Panc1 (cell line): Measurements from ENCODE around the gene VWA3B. TPM values are rescaled to one million over a fixed set of nuclear protein-coding genes. Genes with fewer than 3 reads are reported as not detected.

Experiments used
- ATAC-seq: fragments of 200-7000 bp; cut with Tn5 transposase; 2 replicates; pipeline ENCODE4 v1.9.1; 2020; ENCODE audit warnings: mild to moderate bottlenecking, moderate library complexity
- BruUV-seq: library from RNA; stranded (reverse); fragments of 400-500 nt; replicated peaks from 2 replicates; lab custom pipeline; 2021; lab: Mats Ljungman, UMichigan
- CTCF ChIA-PET: fragments of 300-600 bp; sonication (Branson Sonifier 250); formaldehyde crosslinking; loops from one replicate; lab custom pipeline; 2022; ENCODE audit warnings: antibody characterized with exemption; lab: Charles Lee
- POLR2A ChIA-PET: fragments of 300-600 bp; sonication (Branson Sonifier 250); formaldehyde crosslinking; loops from one replicate; lab custom pipeline; 2022; ENCODE audit warnings: antibody characterized with exemption; lab: Charles Lee
- DNase-seq: peaks from one replicate; pipeline ENCODE4 v3.0.0-alpha.2; 2010; ENCODE audit warnings: low read depth, low spot score
- H3K27ac ChIP-seq: 2 replicates; pipeline ENCODE4 v1.5.1; 2011; ENCODE audit warnings: mild to moderate bottlenecking, low read length, inconsistent platforms
- H3K27me3 ChIP-seq: fragments of 200-500 bp; sonication (Bioruptor generic); 2 replicates; pipeline ENCODE4 v1.6.0; 2014; ENCODE audit warnings: low read length, inconsistent platforms; ENCODE audit not compliant: control insufficient read depth, insufficient read depth
- H3K36me3 ChIP-seq: fragments of 200-500 bp; sonication (Bioruptor generic); 2 replicates; pipeline ENCODE4 v1.5.1; 2014; ENCODE audit warnings: inconsistent platforms, mild to moderate bottlenecking, low read length, moderate library complexity; ENCODE audit not compliant: control insufficient read depth, insufficient read depth
- H3K4me1 ChIP-seq: 2 replicates; pipeline ENCODE4 v1.5.1; 2011; ENCODE audit warnings: inconsistent platforms, mild to moderate bottlenecking, low read length, moderate library complexity; ENCODE audit not compliant: control insufficient read depth, insufficient read depth
- H3K4me3 ChIP-seq, 2 experiments: 2 replicates each; pipeline ENCODE4 v1.5.1; 2011 to 2012; ENCODE audit warnings: low read depth in 2 of 2, low read length in 2 of 2, mild to moderate bottlenecking in 2 of 2, inconsistent platforms in 1 of 2, moderate library complexity in 1 of 2
- H3K9me3 ChIP-seq: fragments of 200-500 bp; sonication (Bioruptor generic); 2 replicates; pipeline ENCODE4 v1.5.1; 2014; ENCODE audit warnings: low read depth, mild to moderate bottlenecking, inconsistent platforms, low read length, moderate library complexity; ENCODE audit not compliant: control insufficient read depth, insufficient read depth
- CTCF ChIP-seq: fragments of 450-650 bp; IDR thresholded peaks from 2 replicates; pipeline ENCODE4 v1.5.1; 2017; ENCODE audit warnings: mild to moderate bottlenecking
- POLR2AphosphoS5 ChIP-seq: IDR thresholded peaks from 2 replicates; pipeline ENCODE4 v1.6.1; 2012; ENCODE audit warnings: mild to moderate bottlenecking, low read depth, low read length, moderate library complexity
- REST ChIP-seq, 2 experiments: IDR thresholded peaks; 2 replicates each; pipeline ENCODE4 v1.6.1; 2011 to 2012; ENCODE audit warnings: low read depth in 2 of 2, control low read depth in 1 of 2, low read length in 1 of 2, mild to moderate bottlenecking in 1 of 2, moderate library complexity in 1 of 2; ENCODE audit not compliant: insufficient read depth in 1 of 2
- SIN3A ChIP-seq: IDR thresholded peaks from 2 replicates; pipeline ENCODE4 v1.6.1; 2012; ENCODE audit warnings: low read depth, mild to moderate bottlenecking, low read length, moderate library complexity, borderline replicate concordance; ENCODE audit not compliant: insufficient read depth
- TCF7L2 ChIP-seq: IDR thresholded peaks from 2 replicates; pipeline ENCODE4 v1.6.1; 2011; ENCODE audit warnings: mild to moderate bottlenecking, low read depth, low read length, inconsistent platforms
- in situ Hi-C: cut with HindIII; loops from 2 replicates; pipeline ENCODE4 v1.10.0; 2016; ENCODE audit warnings: low sequenced_read_pairs, low pct_unique_long_range_greater_than_20kb
- intact Hi-C: fragments of 100-400 bp; cut with micrococcal nuclease; formaldehyde crosslinking; loops from one replicate; pipeline ENCODE4 v1.10.0; 2022; ENCODE audit not compliant: unreplicated experiment
- total RNA-seq: library from RNA; stranded (reverse); gene quantifications from one replicate; pipeline ENCODE4 v1.2.1, GENCODE V29; 2021; ENCODE audit not compliant: unreplicated experiment

Gene VWA3B
- total RNA-seq, 1 experiment from 2014 or later = not detected

- in situ Hi-C loops (no loop called here), intact Hi-C loops (no loop called here)
- ChIA-PET POLR2A (interaction anchor here (0.7 kb wide), 1 partner anchor 86 kb away, joined by 4 read pairs; no protein-coding TSS in a partner anchor), CTCF (no interaction called here)
- Histone ChIP-seq H3K36me3 (no peaks in the 10 kb centered on the region), H3K4me1 (no peaks in the 10 kb centered on the region), H3K9me3 (no peaks in the 10 kb centered on the region), H3K4me3 (no peak overlapping the region), H3K27ac (no peak overlapping the region), H3K27me3 (peaks cover 7% of the 10 kb centered on the region)
- ATAC-seq (no peak), DNase-seq (no peak)
- no TSS peak for BruUV-seq
- TF ChIP-seq SIN3A = no peak
- TF ChIP-seq REST (IDR thresholded peaks at IDR 0.05; ENCODE audit: insufficient read depth in 1 of 2, low read depth in 2 of 2, low read length in 1 of 2) = no peak
- no peak for TF ChIP-seq POLR2AphosphoS5
- TF ChIP-seq CTCF = no peak
- TF ChIP-seq TCF7L2 = no peak
Measured at GRCh38 chr2:98165516-98166071, 78.6 kb downstream of the VWA3B start.

GRCh38 chr2:98167916-98168315, 80.9 kb downstream of the VWA3B start:
- no peaks in the 10 kb centered on the region for H3K36me3 ChIP-seq
- no peak overlapping the region for H3K4me3 ChIP-seq
- CTCF ChIA-PET = interaction anchor here (0.6 kb wide), 1 partner anchor 437 kb away, joined by 3 read pairs; no protein-coding TSS in a partner anchor
- H3K9me3 ChIP-seq = no peaks in the 10 kb centered on the region
- intact Hi-C loops (no loop called here), in situ Hi-C loops (no loop called here)
- TF ChIP-seq TCF7L2 = no peak
- no peak for TF ChIP-seq POLR2AphosphoS5
- no peak for TF ChIP-seq CTCF
- TF ChIP-seq SIN3A = no peak
- TF ChIP-seq REST (IDR thresholded peaks at IDR 0.05; ENCODE audit: insufficient read depth in 1 of 2, low read depth in 2 of 2, low read length in 1 of 2) = no peak
- POLR2A ChIA-PET = no interaction called here
- no TSS peak for BruUV-seq
- no peak overlapping the region for H3K27ac ChIP-seq
- peaks cover 7% of the 10 kb centered on the region for H3K27me3 ChIP-seq
- no peaks in the 10 kb centered on the region for H3K4me1 ChIP-seq
- ATAC-seq (no peak), DNase-seq (no peak)
